Hippocampal formation (tissue), 2 donors: ENCODE data around the gene PLEKHM2.

Experiments used
- DNase-seq, 2 donors: peaks; one replicate each; lab custom pipeline; 2025; lab: John Stamatoyannopoulos, UW

Gene PLEKHM2

GRCh38 chr1:15760520-15761211 is 76.5 kb downstream of the PLEKHM2 start:
- DNase-seq = no peak

GRCh38 chr1:15761366-15762128 is 77.4 kb downstream of the PLEKHM2 start:
- DNase-seq = no peak

- no peak for DNase-seq
Observed at GRCh38 chr1:15762546-15762945, 78.4 kb downstream of the PLEKHM2 start.

DNA sequence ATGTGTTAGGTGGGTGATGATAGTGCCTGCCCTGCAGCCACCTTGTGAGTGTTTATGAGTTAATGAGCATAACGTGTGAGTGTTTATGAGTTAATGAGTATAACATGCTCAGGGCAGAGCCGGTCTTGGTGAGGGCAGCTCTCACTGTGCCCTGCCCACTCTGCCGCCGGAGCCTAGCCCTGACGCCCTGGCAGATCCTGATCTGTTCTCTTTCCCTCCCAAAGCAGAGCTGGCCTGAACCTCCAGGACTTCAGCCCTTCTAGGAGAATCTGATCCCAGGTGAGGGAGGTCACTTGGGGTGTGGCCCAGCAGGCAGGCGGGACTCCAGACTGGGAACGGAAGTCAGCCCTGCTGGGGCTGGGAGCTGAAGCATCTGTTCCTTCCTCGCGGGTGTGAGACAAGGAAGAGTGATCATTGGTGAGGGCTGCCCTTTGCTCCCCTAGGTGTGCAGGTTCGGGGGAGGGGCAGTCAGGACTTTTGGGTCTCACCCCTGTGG is 80.2 kb downstream of the PLEKHM2 start:
- no peak for DNase-seq

- no peak for DNase-seq
Observed at GRCh38 chr1:15764890-15765289, 80.8 kb downstream of the PLEKHM2 start.

GRCh38 chr1:15765495-15766194 is 81.5 kb downstream of the PLEKHM2 start:
- no peak for DNase-seq

GRCh38 chr1:15767941-15768340 is 83.8 kb downstream of the PLEKHM2 start:
- no peak for DNase-seq

DNA sequence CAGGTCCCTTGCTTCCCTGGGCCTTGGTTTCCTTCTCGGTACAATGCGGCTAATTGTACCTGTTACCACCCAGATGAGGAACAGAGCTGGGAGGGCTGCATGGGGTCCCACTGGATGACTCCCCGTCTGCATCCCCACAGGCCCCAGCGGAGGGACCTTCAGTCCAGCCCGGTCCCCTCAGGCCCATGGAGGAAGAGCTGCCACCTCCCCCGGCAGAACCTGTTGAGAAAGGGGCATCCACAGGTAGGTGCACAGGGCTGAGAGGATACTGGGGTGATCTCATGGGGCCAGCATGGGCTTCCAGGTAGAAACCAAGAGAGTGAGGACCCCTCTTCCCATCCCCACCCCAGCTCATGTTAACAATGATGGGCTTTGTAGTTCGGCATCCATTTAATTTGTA is 84.3 kb downstream of the PLEKHM2 start:
- DNase-seq = no peak

- no peak for DNase-seq
Observed at GRCh38 chr1:15770313-15770962, 86.3 kb downstream of the PLEKHM2 start.

DNA sequence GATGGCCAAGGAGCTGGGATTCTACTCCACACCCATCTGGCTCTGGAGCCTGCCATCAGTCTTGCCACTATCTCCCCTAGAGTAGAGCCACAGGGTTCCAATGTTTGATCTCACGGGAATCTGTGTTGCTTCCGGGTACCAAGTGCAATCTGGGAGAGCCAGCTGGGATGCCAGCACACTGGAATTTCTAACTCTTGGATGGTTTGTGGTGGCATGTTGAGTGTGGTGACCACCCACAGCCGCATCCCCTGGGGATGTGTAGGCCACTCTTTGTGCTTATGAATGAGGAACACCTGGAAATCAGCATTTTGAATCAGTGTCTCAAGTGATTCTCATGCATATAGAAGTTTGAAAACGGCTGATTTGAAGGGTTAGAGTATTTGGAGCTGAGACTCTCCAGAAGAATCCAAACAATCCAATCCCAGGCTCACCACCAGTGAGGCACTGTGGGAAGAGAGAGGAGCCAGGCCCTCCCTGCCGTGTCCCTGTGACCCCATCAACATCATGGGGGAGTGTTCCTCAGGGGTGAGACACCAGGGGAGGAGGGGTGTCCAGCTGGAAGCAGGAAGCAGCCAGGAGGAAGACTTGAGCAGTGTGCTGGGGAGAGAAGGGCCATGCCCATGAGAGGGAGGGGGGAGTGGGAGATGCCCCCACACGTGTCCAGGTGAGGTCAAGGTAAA is 87.9 kb downstream of the PLEKHM2 start:
- DNase-seq = no peak

- no peak for DNase-seq
Observed at GRCh38 chr1:15775706-15776105, 91.6 kb downstream of the PLEKHM2 start.

- DNase-seq = no peak
Observed at GRCh38 chr1:15777909-15778707, 94.0 kb downstream of the PLEKHM2 start.
